Medulla oblongata (tissue), 1 donor: ENCODE data around the gene ODF4.
"Not testable (repeated sequence)": the region's sequence is repeated elsewhere in the genome, so short reads cannot be mapped to it uniquely, and the experiment has no call there.

ENCODE experiments used
- DNase-seq: peaks from one replicate; pipeline ENCODE4 v3.0.0-alpha.2; 2015; ENCODE audit errors: extremely low spot score

Gene ODF4

DNA sequence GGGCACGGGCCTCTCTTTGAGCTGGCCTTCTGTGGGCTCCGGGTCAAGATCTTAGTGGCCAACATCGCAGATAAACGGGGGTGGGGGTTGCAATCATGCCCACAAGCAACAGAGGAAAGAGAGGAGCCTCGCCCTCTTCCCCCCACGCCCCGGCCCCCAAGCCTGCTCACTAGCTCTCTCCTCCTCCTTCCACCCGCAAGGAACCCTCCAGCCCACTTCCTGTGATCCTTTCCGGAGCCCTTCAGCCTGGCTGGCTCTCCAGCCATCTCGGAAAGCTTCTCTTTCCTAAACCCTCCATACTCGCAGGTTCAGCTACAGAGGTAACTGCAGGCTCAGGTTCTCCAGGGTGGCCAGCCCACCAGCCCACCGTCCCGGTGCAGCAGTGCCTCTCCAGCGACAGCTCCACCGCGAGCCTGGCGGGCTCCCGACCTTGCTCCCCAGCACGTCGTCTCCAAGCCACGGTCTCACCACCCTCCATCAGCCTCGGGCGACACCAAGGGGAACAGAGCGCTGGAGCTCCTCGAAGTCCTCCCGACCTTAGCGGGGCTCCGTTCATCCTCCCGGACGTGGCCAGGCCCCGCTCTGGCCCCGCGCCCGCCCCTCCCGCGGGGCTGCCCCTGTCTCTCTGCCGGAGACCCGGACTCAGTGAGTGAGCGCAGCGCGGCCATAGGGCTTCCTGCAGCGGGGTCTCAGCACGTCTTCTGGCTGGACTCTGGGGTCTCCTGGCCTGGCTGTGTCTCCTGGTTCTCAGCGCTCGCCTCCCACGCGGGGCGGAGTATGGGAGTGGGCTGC, 12.9 kb upstream of the ODF4 start:
- no peak for DNase-seq

DNA sequence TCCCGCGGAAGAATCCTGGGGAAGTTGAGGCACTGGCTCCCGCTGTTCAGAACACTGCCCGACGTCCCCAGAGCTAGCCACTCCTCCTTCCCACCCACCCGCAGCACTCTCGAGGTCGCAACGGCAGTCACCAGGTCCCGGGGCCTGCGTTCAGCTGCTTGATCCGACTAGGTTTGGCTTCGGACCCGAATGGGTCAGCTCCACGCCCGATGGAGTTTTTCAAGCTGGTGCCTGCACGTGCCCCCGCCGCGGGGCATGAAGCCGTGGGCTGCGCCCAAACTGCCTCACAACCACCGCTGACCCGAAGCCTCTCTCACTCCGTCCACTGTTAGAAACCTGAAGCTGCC, 12.4 kb upstream of the ODF4 start:
- no peak for DNase-seq

- no peak for DNase-seq
Observed at GRCh38 chr17:8332128-8332527, 7.5 kb upstream of the ODF4 start.

DNA sequence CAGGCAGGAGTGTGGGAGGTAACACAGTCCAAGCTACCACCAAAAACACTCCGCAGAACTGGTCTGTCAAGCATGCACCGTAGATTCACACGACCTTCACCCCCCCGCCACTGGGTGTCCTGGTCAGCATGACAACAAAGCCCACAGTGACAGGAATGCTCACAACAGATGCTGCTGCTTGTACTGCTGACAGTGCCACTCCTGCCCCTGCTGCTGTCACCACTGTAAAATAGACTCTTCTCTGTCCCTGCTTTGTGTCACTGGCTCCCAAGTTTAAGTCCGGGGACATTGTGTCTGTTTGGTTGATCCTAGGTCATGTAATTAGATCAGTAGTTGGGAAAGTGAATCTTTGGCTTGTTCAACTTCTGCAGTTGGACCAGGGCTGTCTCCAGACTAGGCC, 7.0 kb upstream of the ODF4 start:
- peak; percentile 38 for DNase-seq

- no peak for DNase-seq
Observed at GRCh38 chr17:8333281-8333680, 6.4 kb upstream of the ODF4 start.

- peak; percentile 31 for DNase-seq
Observed at GRCh38 chr17:8337802-8338752, 1.6 kb upstream of the ODF4 start.

DNA sequence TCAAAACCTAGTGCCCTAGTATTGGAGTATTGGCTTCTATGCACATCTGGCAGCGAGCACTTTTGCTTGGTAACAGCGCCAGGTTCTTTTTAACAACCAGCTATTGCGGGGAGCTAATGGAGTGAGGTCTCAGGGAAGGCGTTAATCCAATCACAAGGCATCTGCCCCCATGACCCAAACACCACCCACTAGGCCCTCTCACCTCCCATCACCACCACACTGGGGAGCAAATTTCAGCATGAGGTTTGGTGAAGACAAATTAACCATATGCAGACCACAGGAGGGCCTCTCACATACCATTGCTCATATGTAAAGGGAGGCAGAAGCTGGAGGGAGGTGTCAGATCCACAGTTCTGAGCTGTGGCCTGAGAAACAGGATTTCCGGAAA, 893 bp upstream of the ODF4 start:
- no peak for DNase-seq

DNA sequence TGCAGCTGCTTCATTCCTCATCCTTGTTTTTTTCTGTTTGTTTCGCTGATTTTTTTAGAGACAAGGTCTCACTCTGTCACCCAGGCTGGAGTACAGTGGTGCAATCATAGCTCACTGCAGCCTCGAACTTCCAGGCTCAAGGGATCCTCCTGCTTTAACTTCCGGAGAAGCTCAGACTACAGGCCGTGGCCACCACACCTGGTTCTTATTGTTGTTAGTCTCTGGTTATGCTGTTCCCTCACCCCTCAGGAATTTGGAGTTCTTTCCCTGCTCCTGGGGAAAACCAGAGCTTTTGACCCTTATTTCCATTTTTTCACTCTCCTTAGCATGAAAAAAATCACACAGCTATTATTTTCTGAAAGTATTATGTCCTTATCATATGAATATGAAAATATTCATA, 1.8 kb downstream of the ODF4 start:
- DNase-seq = no peak

DNA sequence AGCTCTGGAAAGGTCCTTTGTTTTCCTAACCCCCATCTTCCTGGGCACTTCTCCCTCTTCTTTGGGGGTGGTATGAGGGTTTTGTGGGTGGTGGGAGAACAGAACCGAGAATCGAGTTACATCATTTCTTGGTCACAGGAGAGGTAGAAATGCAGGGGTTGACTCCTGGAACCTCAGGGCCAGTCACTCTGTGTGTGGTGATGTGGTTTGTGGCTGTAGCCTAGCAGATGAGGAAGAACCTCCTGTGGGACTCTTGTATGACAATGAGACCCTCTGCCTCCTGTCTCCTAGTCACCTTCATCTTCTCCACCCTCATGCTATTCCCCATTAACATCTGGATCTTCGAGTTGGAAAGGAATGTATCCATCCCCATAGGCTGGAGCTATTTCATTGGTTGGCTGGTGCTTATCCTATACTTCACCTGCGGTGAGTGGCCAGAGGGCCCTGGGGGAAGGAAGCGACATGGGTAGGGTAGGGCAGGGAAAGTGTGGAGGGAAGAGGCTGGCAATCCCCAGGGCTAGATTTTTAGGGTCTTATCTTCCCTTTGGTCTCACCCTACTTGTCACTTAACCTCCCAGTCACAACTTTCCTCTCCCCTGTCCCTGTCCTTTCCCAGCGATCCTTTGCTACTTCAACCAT, 5.5 kb downstream of the ODF4 start:
- no peak for DNase-seq

DNA sequence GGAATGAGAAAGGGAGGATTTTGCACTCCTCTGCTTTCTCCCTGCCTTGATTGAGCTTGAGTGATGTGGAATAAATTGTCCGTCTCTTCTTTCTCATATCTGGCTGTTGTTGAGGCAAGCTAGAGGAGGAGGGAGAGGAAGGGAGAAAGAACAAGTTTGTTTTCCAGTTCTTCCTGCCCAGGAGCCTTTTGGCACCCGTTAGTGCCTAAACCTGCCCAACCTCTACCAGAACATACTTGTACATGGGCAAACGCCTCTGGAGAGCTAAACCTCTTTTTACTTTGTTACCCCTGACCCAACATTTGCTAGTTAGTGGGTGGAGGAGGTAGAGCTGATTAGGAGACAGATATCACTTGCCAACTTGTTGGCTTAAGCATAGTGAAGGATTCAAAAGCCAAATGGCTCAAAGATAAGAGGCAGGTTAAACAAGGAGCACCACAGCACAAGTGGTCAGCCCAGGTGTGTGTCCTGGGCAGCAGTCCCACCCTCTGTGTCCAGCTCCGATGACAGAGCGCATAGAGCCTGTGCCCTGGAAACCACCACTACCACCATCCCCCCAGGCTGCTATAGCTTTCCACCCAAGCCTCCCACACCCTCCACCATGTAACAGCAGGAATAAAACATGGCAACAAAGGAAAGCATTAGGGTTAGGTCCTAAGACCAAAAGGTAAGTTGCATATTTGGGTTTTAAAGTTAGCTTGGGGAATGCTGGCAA, 6.5 kb downstream of the ODF4 start:
- no peak for DNase-seq

DNA sequence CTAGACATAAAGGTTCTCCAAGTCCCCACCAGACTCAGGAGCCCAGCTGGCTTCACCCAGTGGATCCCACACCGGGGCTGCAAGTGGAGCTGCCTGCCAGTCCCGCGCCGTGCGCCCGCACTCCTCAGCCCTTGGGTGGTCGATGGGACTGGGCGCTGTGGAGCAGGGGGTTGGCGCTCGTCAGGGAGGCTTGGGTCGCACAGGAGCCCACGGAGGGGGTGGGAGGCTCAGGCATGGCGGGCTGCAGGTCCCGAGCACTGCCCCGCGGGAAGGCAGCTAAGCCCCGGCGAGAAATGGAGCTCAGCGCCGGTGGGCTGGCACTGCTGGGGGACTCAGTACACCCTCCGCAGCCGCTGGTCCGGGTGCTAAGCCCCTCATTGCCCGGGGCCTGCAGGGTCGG, 7.4 kb downstream of the ODF4 start:
- DNase-seq = not testable (repeated sequence)

GRCh38 chr17:8350339-8350738, 10.7 kb downstream of the ODF4 start:
- no peak for DNase-seq

DNA sequence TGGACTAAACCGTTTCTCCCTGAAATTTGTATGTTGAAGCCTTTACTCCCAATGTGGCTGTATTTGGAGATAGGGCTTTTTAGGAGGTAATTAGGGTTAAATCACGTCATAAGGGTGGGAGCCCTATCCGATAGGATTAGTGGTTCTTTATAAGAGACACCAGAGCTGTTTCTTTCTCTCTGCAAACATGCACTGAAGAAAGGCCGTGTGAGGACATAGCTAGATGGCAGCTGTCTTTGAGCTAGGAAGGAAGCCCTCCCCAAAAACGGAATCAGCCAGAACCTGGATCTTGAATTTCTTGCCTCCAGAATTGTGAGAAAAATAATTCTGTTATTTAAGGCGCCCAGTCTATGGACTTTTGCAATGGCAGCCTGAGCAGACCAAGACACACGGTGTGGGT, 14.1 kb downstream of the ODF4 start:
- no peak for DNase-seq

DNA sequence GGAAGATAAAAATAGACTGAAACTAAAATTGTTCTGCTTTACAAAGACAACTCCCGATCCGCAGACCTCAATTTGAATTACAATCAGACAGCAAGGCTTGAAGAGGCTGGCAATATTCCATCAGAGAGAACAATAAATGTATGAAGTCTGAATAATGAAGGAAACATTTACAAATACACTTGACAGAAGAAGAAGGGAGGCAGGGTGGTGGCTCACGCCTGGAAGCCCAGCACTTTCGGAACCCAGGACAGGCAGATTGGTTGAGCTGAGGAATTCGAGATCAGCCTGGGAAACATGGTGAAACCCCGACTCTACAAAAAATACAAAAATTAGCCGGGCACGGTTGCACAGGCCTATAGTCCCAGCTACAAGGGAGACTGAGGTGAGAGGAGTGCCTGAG, 14.6 kb downstream of the ODF4 start:
- DNase-seq = no peak

DNA sequence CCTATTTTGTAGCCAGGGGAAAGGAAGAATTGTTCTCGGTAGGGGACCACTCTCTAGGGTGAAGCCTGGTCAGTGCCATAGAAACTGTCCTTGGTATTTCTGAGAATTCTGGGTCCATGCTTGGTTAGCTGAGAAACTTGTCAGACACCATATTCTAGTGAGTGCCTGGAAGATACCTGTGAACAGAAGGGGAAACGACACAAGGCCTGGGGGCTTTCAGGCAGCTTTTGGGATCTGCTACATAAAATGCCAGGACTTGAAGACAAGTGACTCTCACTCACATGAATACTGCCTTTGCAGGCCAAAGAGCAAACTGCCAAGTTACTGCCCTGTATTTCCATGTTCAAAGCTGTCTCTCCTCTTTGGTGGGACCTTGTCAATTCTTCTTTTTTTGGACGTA, 18.3 kb downstream of the ODF4 start:
- DNase-seq = no peak

GRCh38 chr17:8359769-8360168, 20.1 kb downstream of the ODF4 start:
- no peak for DNase-seq

DNA sequence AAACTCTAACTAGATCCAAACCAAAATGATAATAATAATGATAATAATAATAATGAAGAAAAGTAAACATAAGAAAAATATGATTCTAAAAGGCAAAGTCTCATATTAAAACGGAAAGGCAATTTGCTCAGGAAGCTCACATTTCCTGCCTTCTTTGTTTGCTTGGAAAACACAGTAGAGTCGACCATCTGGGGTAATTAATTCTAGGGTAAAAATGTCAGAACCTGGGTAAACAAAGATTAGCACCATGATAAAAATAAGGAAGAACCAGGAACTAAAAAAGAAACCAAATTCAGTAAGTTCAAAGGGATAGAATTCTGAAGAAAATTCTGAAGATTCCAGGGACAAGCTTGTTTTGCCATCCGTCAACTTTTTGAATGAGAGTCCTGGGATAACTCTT, 20.6 kb downstream of the ODF4 start:
- DNase-seq = no peak

GRCh38 chr17:8360751-8361150, 21.1 kb downstream of the ODF4 start:
- DNase-seq = no peak

- DNase-seq = peak; percentile 63
Observed at GRCh38 chr17:8362651-8363332, 23.2 kb downstream of the ODF4 start.

DNA sequence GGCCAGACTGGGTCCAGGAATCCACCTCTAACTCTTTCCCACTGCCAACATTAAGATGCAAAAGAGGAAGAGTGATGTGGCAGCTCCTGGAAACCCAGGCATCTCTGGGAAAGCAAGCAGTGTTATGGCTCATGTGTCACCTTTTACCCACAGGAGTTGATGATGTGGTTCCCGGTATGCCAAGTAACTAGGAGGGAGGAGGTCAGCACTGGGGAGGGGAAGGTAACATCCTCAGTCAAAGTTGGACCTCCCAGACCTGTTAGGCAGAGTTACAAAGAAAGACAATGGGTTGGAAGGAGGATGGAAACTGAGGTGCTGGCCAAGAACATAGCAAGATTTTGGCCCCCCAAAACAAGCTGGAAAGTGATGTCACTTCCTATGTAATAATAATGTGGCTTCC, 25.5 kb downstream of the ODF4 start:
- no peak for DNase-seq

- no peak for DNase-seq
Observed at GRCh38 chr17:8366231-8366630, 26.6 kb downstream of the ODF4 start.
